Effector memory CD8-positive, alpha-beta T cell (primary cell): ENCODE data around the gene DUOX2.

Source experiments
- ATAC-seq: fragments of 150-1000 bp; cut with Tn5 transposase; replicated peaks from 2 replicates; pipeline ENCODE4 v1.10.0; 2021; ENCODE audit warnings: mild to moderate bottlenecking, moderate library complexity
- DNase-seq, 3 experiments: peaks; one replicate each; pipeline ENCODE4 v3.0.0; 2021
- H3K27ac Mint-ChIP-seq, 2 donors: one replicate each; pipeline ENCODE4 v1.8.0; 2022; ENCODE audit warnings: mild to moderate bottlenecking in 2 of 2, mixed read lengths in 2 of 2, moderate library complexity in 2 of 2
- H3K27me3 Mint-ChIP-seq, 2 donors: one replicate each; pipeline ENCODE4 v1.8.0; 2022; ENCODE audit warnings: mixed read lengths in 2 of 2
- H3K36me3 Mint-ChIP-seq: one replicate; pipeline ENCODE4 v1.8.0; 2022; ENCODE audit warnings: mild to moderate bottlenecking, moderate library complexity, mixed read lengths; ENCODE audit not compliant: insufficient read depth
- H3K4me1 Mint-ChIP-seq, 2 donors: one replicate each; pipeline ENCODE4 v1.8.0; 2022; ENCODE audit warnings: low read depth in 2 of 2, mixed read lengths in 2 of 2
- H3K4me3 Mint-ChIP-seq, 2 donors: one replicate each; pipeline ENCODE4 v1.8.0; 2022; ENCODE audit warnings: mild to moderate bottlenecking in 2 of 2, mixed read lengths in 2 of 2, moderate library complexity in 2 of 2
- H3K9me3 Mint-ChIP-seq, 2 donors: one replicate each; pipeline ENCODE4 v1.8.0; 2022; ENCODE audit warnings: mixed read lengths in 2 of 2

Gene DUOX2

DNA sequence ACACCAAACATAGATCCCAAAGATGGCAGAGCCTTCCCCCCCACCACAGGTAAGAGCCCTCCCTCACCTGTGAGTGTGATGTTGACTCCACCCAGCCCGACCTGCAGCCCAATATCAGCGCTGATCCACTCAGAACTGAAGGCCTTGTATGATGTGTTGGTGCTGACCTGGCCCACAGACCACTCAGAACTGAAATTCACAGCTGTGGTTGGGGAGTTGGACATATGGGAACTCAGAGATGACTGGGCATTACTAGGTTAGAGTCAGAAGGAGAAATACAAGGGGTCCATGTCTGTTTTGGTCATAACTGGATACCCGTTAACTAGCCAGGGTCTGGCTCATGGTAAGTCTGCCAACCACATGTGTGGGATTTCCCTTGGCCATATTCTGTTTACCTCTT lies 7.0 kb upstream of the DUOX2 start:
- H3K36me3 Mint-ChIP-seq: no peaks in the 10 kb centered on the region
- H3K4me1 Mint-ChIP-seq: peaks cover 13 to 17% of the 10 kb centered on the region in 2 donors
- H3K27me3 Mint-ChIP-seq: peaks cover 65 to 87% of the 10 kb centered on the region in 2 donors

DNA sequence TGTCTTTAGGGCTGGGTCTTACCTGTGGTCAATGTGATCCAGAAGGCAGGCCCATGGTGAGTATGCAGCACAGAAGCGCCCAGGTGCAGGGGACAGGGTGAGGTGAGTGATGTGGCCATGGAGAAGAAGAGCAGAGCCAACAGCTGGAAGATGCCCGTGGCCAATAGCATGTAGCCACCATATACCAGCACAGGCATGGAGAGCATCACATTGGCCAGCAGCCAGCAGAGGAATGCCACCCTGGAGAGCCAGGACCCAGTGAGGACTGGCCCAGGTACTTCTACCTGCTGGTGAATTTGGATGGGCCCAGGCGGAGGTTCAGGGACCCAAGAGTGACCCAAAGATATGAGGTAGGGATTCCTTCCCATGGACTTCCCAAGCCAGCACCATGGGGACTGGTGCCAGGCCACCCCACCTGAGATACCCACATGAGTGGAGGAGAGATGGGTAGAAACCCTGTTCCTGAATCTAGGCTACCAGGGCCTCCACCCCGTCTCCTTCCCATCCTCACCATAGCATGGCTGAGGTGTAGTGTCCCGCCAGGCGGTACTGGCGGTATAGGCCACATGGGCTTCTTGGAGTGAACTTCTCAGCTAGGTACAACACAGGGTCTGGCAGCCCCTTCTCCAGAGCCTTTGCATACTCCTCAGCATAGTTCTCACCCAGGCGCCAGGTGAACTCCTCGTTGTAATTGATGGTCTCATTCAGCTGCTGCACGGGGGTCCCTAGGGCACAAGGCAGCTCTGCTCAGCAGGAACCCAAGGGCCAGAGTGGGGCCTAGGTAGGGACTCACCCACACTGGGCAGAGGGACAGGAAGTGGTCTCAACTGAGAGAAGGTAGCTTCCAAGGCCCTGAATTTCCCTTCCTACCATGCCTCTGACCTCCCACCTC lies 6.4 kb upstream of the DUOX2 start:
- DNase-seq (no peak), ATAC-seq (no peak)
- Mint-ChIP-seq H3K9me3 (no peaks in the 10 kb centered on the region), H3K4me1 (peaks cover 13 to 17% of the 10 kb centered on the region in 2 donors), H3K4me3 (no peak overlapping the region), H3K36me3 (no peaks in the 10 kb centered on the region), H3K27ac (no peak overlapping the region), H3K27me3 (peaks cover 65 to 87% of the 10 kb centered on the region in 2 donors)

More for the DNA sequence above, 7.0 kb upstream of the DUOX2 start:
- Mint-ChIP-seq H3K27ac (no peak overlapping the region), H3K4me3 (no peak overlapping the region), H3K9me3 (no peaks in the 10 kb centered on the region)
- DNase-seq (no peak), ATAC-seq (no peak)

DNA sequence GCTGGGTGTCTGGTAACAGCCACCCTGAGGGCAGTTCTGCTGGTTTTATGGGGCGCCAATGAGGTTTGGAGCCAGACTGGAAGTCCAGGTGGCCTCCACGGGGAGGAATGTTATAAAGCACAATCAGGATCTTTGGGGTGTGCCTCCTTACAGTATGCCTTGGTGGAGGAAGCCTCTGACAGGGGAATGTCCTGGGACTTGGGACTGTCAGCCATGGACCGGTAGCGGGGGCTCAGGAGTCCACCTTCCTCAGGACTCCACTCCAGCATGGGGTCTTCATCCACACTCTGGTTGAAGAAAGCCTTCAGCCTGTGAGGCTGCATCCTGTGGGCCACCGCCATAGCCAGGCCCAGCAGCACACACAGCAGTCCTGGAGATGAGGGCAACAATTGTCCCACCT lies 5.0 kb upstream of the DUOX2 start:
- Mint-ChIP-seq H3K27me3 (peaks cover 69 to 91% of the 10 kb centered on the region in 2 donors), H3K9me3 (no peaks in the 10 kb centered on the region), H3K4me1 (peaks cover 15 to 24% of the 10 kb centered on the region in 2 donors), H3K36me3 (no peaks in the 10 kb centered on the region), H3K4me3 (no peak overlapping the region), H3K27ac (no peak overlapping the region)
- ATAC-seq (no peak), DNase-seq (no peak)

DNA sequence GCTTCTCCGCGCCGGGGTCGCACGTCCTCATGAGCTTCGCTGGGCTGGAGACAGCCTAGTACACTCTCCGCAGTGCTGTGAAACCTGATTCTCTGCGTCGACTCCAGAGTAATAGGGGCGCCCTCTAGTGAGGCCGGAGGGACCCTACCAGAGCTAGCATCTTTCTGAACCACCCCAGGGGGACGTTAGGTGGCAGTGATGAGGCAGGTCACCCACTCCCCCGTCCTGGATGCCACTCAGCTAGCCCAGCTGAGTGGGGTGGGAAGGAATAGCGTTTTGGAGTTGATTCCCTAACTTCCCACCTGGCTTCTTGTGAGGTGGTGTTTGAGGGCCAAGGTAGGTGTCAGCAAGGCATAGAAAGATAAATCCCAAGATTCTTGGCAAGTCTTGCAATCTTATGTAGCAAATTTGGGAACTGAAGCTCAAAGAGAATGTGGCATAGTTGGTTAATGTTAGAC lies 4.2 kb upstream of the DUOX2 start:
- Mint-ChIP-seq H3K4me1 (peaks cover 18 to 28% of the 10 kb centered on the region in 2 donors), H3K27ac (peak overlapping the region in 1 of 2 donors; percentile 3), H3K27me3 (peaks cover 77 to 96% of the 10 kb centered on the region in 2 donors), H3K9me3 (no peaks in the 10 kb centered on the region), H3K36me3 (peaks cover 2% of the 10 kb centered on the region), H3K4me3 (peak overlapping the region; percentile 72 to 77)
- peak; percentile 79 to 84 (median 82) for DNase-seq
- peak; percentile 99 for ATAC-seq

DNA sequence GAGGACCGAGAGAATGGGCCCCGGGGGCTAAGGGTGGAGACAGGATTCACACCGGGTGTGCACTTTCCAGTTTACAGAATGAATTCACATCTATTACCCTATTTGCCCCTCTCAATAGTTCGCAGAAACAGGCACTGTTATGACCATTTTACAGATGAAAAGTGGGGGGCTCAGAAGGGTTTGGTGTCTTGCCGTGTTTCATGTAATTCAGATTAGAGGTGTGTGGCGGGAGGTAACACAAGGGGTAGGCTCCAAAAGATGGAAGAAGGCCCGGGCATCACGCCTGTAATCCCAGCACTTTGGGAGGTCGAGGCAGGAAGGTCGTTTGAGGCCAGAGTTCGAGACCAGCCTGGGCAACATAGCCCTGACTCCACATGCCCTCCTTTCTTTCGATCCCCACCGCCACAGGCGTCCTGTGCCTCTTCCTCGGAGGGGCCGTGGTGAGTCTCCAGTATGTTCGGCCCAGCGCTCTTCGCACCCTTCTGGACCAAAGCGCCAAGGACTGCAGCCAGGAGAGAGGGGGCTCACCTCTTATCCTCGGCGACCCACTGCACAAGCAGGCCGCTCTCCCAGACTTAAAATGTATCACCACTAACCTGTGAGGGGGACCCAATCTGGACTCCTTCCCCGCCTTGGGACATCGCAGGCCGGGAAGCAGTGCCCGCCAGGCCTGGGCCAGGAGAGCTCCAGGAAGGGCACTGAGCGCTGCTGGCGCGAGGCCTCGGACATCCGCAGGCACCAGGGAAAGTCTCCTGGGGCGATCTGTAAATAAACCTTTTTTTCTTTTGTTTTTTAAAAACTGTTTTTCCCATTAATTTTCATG lies 3.5 kb upstream of the DUOX2 start:
- peaks cover 18 to 32% of the 10 kb centered on the region in 2 donors for H3K4me1 Mint-ChIP-seq
- H3K4me3 Mint-ChIP-seq: peak overlapping the region; percentile 72 to 77
- peaks cover 83 to 96% of the 10 kb centered on the region in 2 donors for H3K27me3 Mint-ChIP-seq
- ATAC-seq (peak; percentile 10), DNase-seq (no peak)
- H3K27ac Mint-ChIP-seq: peak overlapping the region in 1 of 2 donors; percentile 3
- peaks cover 2% of the 10 kb centered on the region for H3K36me3 Mint-ChIP-seq
- no peaks in the 10 kb centered on the region for H3K9me3 Mint-ChIP-seq

DNA sequence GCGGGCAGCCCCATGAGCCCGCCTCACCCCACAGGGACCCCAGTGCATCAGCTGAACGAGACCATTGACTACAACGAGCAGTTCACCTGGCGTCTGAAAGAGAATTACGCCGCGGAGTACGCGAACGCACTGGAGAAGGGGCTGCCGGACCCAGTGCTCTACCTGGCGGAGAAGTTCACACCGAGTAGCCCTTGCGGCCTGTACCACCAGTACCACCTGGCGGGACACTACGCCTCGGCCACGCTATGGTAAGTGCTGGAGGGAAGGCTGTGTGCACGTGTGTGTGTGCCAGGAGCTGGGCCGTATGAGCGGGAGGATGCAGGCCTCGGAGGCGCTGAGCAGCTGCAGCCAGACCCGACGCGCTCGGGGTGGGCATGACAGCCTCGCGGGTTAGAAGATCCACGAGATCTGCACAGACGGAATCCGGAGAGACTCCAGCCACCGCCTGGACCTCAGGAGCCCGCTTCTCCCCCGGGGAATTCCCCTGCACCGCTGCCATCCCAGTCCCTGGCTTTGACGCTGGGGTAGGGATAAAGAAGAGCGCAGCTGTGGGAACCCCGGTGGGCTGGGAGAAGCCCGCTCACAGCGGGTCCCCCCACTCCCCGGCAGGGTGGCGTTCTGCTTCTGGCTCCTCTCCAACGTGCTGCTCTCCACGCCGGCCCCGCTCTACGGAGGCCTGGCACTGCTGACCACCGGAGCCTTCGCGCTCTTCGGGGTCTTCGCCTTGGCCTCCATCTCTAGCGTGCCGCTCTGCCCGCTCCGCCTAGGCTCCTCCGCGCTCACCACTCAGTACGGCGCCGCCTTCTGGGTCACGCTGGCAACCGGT lies 2.7 kb upstream of the DUOX2 start:
- ATAC-seq (no peak), DNase-seq (no peak)
- peak overlapping the region; percentile 47 to 77 for H3K4me3 Mint-ChIP-seq
- peaks cover 87 to 98% of the 10 kb centered on the region in 2 donors for H3K27me3 Mint-ChIP-seq
- H3K4me1 Mint-ChIP-seq: peaks cover 18 to 41% of the 10 kb centered on the region in 2 donors
- H3K36me3 Mint-ChIP-seq: peaks cover 2% of the 10 kb centered on the region
- H3K9me3 Mint-ChIP-seq: no peaks in the 10 kb centered on the region
- no peak overlapping the region for H3K27ac Mint-ChIP-seq

DNA sequence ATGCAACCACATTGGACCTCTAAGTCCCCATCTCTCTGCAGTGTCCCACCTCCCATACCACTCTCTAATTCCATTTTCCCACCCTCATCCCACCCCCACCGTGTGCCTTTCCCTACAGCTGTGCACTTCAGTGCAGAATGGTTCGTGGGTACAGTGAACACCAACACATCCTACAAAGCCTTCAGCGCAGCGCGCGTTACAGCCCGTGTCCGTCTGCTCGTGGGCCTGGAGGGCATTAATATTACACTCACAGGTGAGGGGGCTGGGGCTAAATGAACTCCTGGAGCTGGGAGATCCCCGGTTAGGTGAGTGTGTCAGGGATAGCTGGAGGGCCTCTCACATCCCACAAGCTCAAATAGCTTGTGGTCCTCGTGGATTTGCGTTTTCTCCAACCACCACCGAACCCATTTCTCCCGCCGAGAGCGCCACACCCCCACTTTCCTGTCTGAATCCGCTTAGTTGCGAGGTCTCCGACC lies 2.1 kb upstream of the DUOX2 start:
- H3K36me3 Mint-ChIP-seq: peaks cover 2% of the 10 kb centered on the region
- no peaks in the 10 kb centered on the region for H3K9me3 Mint-ChIP-seq
- DNase-seq: no peak
- H3K27me3 Mint-ChIP-seq: peaks cover 83 to 93% of the 10 kb centered on the region in 2 donors
- no peak overlapping the region for H3K27ac Mint-ChIP-seq
- peaks cover 18 to 41% of the 10 kb centered on the region in 2 donors for H3K4me1 Mint-ChIP-seq
- peak overlapping the region in 1 of 2 donors; percentile 77 for H3K4me3 Mint-ChIP-seq
- ATAC-seq: no peak

DNA sequence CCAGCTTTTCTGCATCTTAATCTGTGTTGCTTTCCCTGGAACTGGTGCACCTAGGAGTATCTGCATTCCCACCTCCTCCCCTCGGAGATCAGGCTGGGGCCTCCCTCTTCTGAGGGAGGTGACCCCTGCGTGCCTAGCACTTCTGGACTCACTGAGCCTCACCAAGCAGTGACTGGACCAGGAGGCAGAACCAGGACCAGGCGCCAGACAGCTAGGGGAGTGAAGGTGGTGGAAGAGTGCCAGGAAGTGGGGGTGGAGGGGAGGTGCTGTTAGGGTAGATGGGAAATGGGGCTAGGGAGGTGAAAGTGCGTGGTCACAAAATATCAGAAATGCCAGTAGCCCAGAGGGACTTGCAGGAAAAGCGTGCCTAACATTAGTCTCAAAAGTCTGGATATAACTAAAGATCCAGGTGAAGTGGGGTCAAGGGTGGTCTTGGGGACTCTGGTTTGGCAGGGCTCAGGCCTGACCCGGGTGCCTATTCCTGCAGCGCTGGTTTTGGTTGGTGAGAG lies 1.4 kb upstream of the DUOX2 start:
- DNase-seq (no peak), ATAC-seq (no peak)
- H3K27me3 Mint-ChIP-seq: peaks cover 81 to 91% of the 10 kb centered on the region in 2 donors
- H3K9me3 Mint-ChIP-seq: no peaks in the 10 kb centered on the region
- H3K27ac Mint-ChIP-seq: no peak overlapping the region
- H3K4me1 Mint-ChIP-seq: peaks cover 18 to 41% of the 10 kb centered on the region in 2 donors
- no peak overlapping the region for H3K4me3 Mint-ChIP-seq
- H3K36me3 Mint-ChIP-seq: peaks cover 2% of the 10 kb centered on the region

DNA sequence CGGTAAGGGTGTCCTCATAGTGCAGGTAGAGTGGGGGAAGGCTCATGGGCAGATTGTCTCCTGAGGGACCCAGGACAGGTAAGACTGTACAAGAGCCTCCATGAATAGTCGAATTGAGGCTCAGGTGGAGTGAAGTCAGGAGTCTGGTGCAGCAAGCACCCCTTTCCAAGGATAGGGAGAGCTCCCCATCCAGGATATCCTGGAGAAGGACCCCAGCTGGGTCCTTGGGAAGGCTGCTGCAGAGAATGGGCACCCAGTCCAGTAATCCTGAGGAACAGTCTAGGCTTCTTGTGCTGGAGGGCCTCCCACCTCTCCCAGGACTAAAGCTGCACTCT lies 746 bp upstream of the DUOX2 start:
- Mint-ChIP-seq H3K27ac (no peak overlapping the region), H3K36me3 (peaks cover 2% of the 10 kb centered on the region), H3K4me1 (peaks cover 18 to 41% of the 10 kb centered on the region in 2 donors), H3K4me3 (peak overlapping the region; percentile 47 to 58), H3K27me3 (peaks cover 82 to 91% of the 10 kb centered on the region in 2 donors), H3K9me3 (no peaks in the 10 kb centered on the region)
- DNase-seq (no peak), ATAC-seq (no peak)

DNA sequence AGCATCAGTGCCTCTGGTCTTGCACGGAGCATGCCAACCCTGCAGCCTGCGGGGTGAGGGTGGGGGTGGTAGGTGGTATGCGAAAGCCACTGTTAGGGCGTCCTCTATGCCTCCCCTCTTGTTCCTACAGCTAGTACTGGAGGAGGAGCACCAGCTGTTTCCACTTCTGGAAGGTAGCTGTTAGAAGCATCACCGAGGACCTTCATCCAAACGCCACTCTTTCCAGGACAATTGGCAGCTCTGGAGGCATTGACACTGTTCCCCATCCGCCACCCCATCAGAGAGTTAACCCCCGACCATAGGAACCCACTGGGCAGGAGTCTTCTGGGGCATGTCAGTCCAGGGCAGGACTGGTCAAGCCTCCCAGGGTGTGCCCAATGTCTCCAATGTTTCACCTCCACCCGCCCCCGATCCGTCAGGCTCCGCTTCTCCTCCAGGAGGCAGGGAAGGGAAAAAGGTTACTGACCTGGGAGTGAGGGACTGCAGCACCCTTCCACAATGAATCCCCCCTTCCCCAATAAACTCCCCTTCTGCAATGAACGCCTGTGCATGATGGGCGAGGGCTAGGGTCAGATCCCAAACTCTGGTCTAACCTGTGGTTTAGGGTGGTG lies 487 bp downstream of the DUOX2 start:
- H3K27me3 Mint-ChIP-seq: peaks cover 85 to 93% of the 10 kb centered on the region in 2 donors
- no peak overlapping the region for H3K27ac Mint-ChIP-seq
- peak overlapping the region; percentile 53 to 58 for H3K4me3 Mint-ChIP-seq
- no peaks in the 10 kb centered on the region for H3K9me3 Mint-ChIP-seq
- ATAC-seq (no peak), DNase-seq (no peak)
- peaks cover 18 to 41% of the 10 kb centered on the region in 2 donors for H3K4me1 Mint-ChIP-seq
- peaks cover 2% of the 10 kb centered on the region for H3K36me3 Mint-ChIP-seq

DNA sequence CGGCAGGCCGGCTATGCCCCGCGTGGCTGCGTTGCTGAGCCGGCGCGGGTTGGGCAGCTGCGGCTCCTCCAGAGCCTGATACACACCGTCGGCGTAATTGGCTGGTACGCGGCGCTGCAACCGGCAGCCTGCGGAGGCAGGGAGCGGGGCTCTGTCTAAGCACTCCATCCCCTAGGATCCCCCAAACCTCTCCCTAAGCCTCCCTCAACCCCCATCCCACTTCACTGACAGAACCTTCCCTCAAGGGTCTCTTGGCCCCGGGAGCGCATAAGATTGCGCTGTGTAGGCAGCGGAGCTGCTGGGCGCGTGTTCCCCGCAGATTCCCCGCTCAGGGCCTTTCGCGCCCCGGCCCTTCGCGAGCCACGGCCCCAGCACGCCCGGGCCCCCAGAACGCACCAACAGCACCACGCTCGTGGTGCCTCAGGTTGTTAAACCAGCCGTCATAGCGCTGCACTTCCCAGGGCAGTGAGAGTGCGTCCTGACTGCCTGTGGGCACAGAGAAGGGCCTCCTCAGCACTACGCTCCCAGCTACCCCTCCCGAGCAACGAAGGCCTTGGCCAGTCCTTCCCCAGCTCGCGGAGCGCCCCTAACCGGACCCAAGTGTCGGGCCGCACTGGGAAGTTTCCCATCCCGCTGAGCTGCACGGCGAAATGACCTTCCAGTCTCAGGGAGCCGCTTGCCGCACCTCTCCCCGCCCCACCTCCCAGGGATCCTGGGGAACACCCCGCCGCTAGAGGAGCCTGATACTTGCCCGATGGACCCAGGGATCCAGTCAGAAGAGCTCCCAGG lies 1.2 kb downstream of the DUOX2 start:
- no peak for DNase-seq
- Mint-ChIP-seq H3K4me1 (peaks cover 12 to 37% of the 10 kb centered on the region in 2 donors), H3K27me3 (peaks cover 78 to 93% of the 10 kb centered on the region in 2 donors), H3K4me3 (peak overlapping the region; percentile 21 to 53), H3K27ac (no peak overlapping the region), H3K36me3 (peaks cover 2% of the 10 kb centered on the region), H3K9me3 (no peaks in the 10 kb centered on the region)
- ATAC-seq: no peak

DNA sequence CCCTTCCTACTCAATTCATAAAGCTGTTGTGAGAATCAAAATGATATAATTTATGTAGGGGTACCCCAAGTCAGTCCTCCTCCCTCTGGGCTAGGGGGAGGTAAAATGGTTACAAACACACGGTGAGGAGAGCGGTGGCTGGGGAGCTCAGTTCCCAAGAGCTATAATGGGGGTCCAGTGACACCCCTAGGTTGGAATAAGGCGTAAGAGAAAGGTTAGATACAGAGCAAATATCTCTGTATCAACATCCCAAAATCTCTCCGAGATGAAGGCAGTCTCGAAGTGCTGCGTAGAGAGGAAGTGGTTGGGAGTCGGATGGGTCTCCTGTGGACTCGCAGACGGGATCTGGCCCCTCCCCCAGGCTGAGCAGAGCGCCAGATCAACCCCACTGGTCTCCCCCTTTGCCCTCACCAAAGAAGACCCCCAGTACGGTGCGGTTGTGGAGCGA lies 1.8 kb downstream of the DUOX2 start:
- no peak overlapping the region for H3K27ac Mint-ChIP-seq
- H3K9me3 Mint-ChIP-seq: no peaks in the 10 kb centered on the region
- peaks cover 7 to 31% of the 10 kb centered on the region in 2 donors for H3K4me1 Mint-ChIP-seq
- H3K4me3 Mint-ChIP-seq: peak overlapping the region; percentile 21 to 53
- ATAC-seq: no peak
- H3K36me3 Mint-ChIP-seq: peaks cover 2% of the 10 kb centered on the region
- peaks cover 75 to 92% of the 10 kb centered on the region in 2 donors for H3K27me3 Mint-ChIP-seq
- DNase-seq: no peak
